Left ventricle myocardium inferior (tissue), 1 donor: ENCODE measurements around the gene PPFIA4. TPM values are rescaled to one million over a fixed set of nuclear protein-coding genes. Genes with fewer than 3 reads are reported as not detected.

Source experiments
- DNase-seq: peaks from one replicate; pipeline ENCODE4 v3.0.0-alpha.2; 2020
- H3K27ac ChIP-seq: fragments of 200-600 bp; replicated peaks from 2 replicates; pipeline ENCODE4 v1.8.0; 2021
- H3K27me3 ChIP-seq: fragments of 200-600 bp; 2 replicates; pipeline ENCODE4 v1.8.0; 2021; ENCODE audit warnings: low read depth
- H3K36me3 ChIP-seq: fragments of 200-600 bp; 2 replicates; pipeline ENCODE4 v1.8.0; 2021
- H3K4me1 ChIP-seq: fragments of 200-600 bp; 2 replicates; pipeline ENCODE4 v1.8.0; 2021
- H3K4me3 ChIP-seq: fragments of 200-600 bp; 2 replicates; pipeline ENCODE4 v1.8.0; 2021; ENCODE audit warnings: mild to moderate bottlenecking, moderate library complexity
- H3K9me3 ChIP-seq: fragments of 200-600 bp; replicated peaks from 2 replicates; pipeline ENCODE4 v1.8.0; 2021
- CTCF ChIP-seq: fragments of 200-600 bp; IDR thresholded peaks from 2 replicates; pipeline ENCODE4 v1.8.0; 2021; ENCODE audit warnings: antibody characterized with exemption, mild to moderate bottlenecking, borderline replicate concordance
- intact Hi-C: fragments of 100-400 bp; cut with micrococcal nuclease; formaldehyde crosslinking; loops from one replicate; pipeline ENCODE4 v1.11.0; 2022
- total RNA-seq: library from RNA; stranded (reverse); fragmentation: NEBNext Ultra II Directional; extraction: Animal tissue kit (Norgen Biotek cat#: 25700); gene quantifications from one replicate; pipeline ENCODE4 v1.2.1, GENCODE V29; 2021
- donor health status: DM: no; HTN: yes; CAD: no; lungs with severe emphysema.

Gene PPFIA4
- total RNA-seq, 1 donor from 2014 or later: 24.8 TPM

- intact Hi-C loops: no loop called here
- TF ChIP-seq CTCF: no peak
- no peak overlapping the region for H3K27ac ChIP-seq
- H3K36me3 ChIP-seq: no peaks in the 10 kb centered on the region
- H3K4me3 ChIP-seq: no peak overlapping the region
- no peaks in the 10 kb centered on the region for H3K9me3 ChIP-seq
- no peak for DNase-seq
- H3K4me1 ChIP-seq: peaks cover 2% of the 10 kb centered on the region
- H3K27me3 ChIP-seq: peaks cover 21% of the 10 kb centered on the region
Observed at GRCh38 chr1:203088441-203088840, 62.1 kb downstream of the PPFIA4 start.

- Histone ChIP-seq H3K4me3 (no peak overlapping the region), H3K27me3 (peaks cover 21% of the 10 kb centered on the region), H3K27ac (no peak overlapping the region), H3K36me3 (no peaks in the 10 kb centered on the region), H3K4me1 (no peaks in the 10 kb centered on the region), H3K9me3 (peaks cover 4% of the 10 kb centered on the region)
- intact Hi-C loops: no loop called here
- DNase-seq: no peak
- TF ChIP-seq CTCF: no peak
Observed at GRCh38 chr1:203089001-203089650, 62.8 kb downstream of the PPFIA4 start.

GRCh38 chr1:203089651-203090045 lies 63.4 kb downstream of the PPFIA4 start:
- no peak overlapping the region for H3K4me3 ChIP-seq
- no peak for DNase-seq
- H3K27me3 ChIP-seq: peaks cover 21% of the 10 kb centered on the region
- no peak for TF ChIP-seq CTCF
- no peak overlapping the region for H3K27ac ChIP-seq
- peaks cover 9% of the 10 kb centered on the region for H3K9me3 ChIP-seq
- no peaks in the 10 kb centered on the region for H3K36me3 ChIP-seq
- H3K4me1 ChIP-seq: no peaks in the 10 kb centered on the region
- intact Hi-C loops: no loop called here

GRCh38 chr1:203090421-203091198 lies 64.3 kb downstream of the PPFIA4 start:
- intact Hi-C loops: no loop called here
- peaks cover 21% of the 10 kb centered on the region for H3K27me3 ChIP-seq

GRCh38 chr1:203091199-203091477 lies 64.8 kb downstream of the PPFIA4 start:
- DNase-seq: no peak
- Histone ChIP-seq H3K27ac (no peak overlapping the region), H3K4me3 (no peak overlapping the region), H3K27me3 (peaks cover 21% of the 10 kb centered on the region), H3K36me3 (no peaks in the 10 kb centered on the region), H3K4me1 (no peaks in the 10 kb centered on the region), H3K9me3 (peaks cover 24% of the 10 kb centered on the region)
- intact Hi-C loops: no loop called here
- TF ChIP-seq CTCF: no peak

More at GRCh38 chr1:203090421-203091198, 64.3 kb downstream of the PPFIA4 start:
- H3K4me3 ChIP-seq: no peak overlapping the region
- H3K27ac ChIP-seq: no peak overlapping the region
- H3K9me3 ChIP-seq: peaks cover 19% of the 10 kb centered on the region
- DNase-seq: no peak
- no peaks in the 10 kb centered on the region for H3K4me1 ChIP-seq
- no peaks in the 10 kb centered on the region for H3K36me3 ChIP-seq
- no peak for TF ChIP-seq CTCF
